RWPE2 (cell line): ENCODE results near the gene TBX19.

ENCODE experiments used
- ATAC-seq: fragments of 200-7000 bp; cut with Tn5 transposase; 3 replicates; pipeline ENCODE4 v1.9.1; 2021; ENCODE audit warnings: low read depth
- DNase-seq: peaks from one replicate; pipeline ENCODE4 v3.0.0-alpha.2; 2020; ENCODE audit warnings: low spot score
- H3K27ac ChIP-seq: fragments of 450-650 bp; 2 replicates; pipeline ENCODE4 v1.5.1; 2017; ENCODE audit warnings: mild to moderate bottlenecking; ENCODE audit not compliant: poor library complexity, severe bottlenecking
- H3K27me3 ChIP-seq: fragments of 250-450 bp; sonication (Bioruptor Pico); 2 replicates; pipeline ENCODE4 v1.5.1; 2021; ENCODE audit warnings: mild to moderate bottlenecking, moderate library complexity; ENCODE audit not compliant: insufficient read depth, poor library complexity, severe bottlenecking
- H3K36me3 ChIP-seq: fragments of 250-450 bp; sonication (Bioruptor Pico); 2 replicates; pipeline ENCODE4 v1.5.1; 2020; ENCODE audit warnings: low read depth, mild to moderate bottlenecking, moderate library complexity
- H3K4me1 ChIP-seq: fragments of 250-450 bp; sonication (Bioruptor Pico); 2 replicates; pipeline ENCODE4 v1.5.1; 2021; ENCODE audit warnings: mild to moderate bottlenecking, moderate library complexity; ENCODE audit not compliant: insufficient read depth, poor library complexity, severe bottlenecking
- H3K4me3 ChIP-seq: fragments of 250-450 bp; sonication (Bioruptor Pico); 2 replicates; pipeline ENCODE4 v1.5.1; 2021; ENCODE audit warnings: mild to moderate bottlenecking, moderate library complexity; ENCODE audit not compliant: severe bottlenecking
- H3K9me3 ChIP-seq: fragments of 250-450 bp; sonication (Bioruptor Pico); 2 replicates; pipeline ENCODE4 v1.5.1; 2021; ENCODE audit warnings: mild to moderate bottlenecking, moderate library complexity; ENCODE audit not compliant: severe bottlenecking
- TF ChIP-seq, protein P1 (sequence below): fragments of 450-650 bp; IDR thresholded peaks from one replicate; pipeline ENCODE4 v1.5.1; 2017; ENCODE audit warnings: mild to moderate bottlenecking, moderate library complexity; ENCODE audit not compliant: poor library complexity, severe bottlenecking

TBX19 gene

DNA sequence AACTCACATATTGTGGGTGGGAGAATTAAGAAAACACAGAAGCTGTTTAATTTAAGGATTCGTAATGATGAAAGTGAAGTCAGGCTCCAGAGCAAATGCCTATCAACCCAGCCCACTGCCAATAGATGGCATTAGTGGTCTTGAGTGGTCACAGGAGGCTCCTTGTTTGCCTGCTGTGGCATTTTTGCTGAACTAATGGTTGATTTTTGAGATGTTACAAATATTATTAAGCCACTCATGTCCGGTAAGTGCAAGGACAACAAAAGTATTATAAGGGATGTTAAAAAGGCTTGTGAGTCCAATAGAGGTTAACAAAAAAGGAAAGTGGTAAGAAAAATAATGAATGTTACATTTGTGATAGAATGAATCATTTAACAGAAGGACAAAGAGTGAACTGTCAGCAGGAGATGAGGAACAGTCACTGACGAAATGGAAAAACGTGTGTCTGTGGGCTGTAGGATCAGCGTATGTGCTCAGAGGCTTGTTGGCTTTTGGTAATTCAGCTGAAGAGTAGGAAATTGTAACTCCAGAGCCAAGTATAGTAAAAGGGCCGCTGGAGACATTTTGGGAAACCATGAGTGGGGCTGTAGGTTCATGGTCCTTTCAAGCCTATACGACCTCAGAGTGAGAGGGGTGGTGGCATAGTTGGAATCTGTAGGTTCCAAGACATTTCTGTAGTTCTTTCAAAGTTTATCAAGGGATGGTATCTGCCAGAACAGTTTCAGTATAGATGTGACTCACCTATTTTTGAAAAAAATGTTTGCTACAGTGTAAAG, 43.7 kb upstream of the TBX19 start:
- Histone ChIP-seq H3K27ac (no peak overlapping the region), H3K9me3 (no peaks in the 10 kb centered on the region), H3K27me3 (no peaks in the 10 kb centered on the region), H3K36me3 (peaks cover 61% of the 10 kb centered on the region), H3K4me3 (no peak overlapping the region), H3K4me1 (no peaks in the 10 kb centered on the region)
- TF ChIP-seq, protein P1, sequence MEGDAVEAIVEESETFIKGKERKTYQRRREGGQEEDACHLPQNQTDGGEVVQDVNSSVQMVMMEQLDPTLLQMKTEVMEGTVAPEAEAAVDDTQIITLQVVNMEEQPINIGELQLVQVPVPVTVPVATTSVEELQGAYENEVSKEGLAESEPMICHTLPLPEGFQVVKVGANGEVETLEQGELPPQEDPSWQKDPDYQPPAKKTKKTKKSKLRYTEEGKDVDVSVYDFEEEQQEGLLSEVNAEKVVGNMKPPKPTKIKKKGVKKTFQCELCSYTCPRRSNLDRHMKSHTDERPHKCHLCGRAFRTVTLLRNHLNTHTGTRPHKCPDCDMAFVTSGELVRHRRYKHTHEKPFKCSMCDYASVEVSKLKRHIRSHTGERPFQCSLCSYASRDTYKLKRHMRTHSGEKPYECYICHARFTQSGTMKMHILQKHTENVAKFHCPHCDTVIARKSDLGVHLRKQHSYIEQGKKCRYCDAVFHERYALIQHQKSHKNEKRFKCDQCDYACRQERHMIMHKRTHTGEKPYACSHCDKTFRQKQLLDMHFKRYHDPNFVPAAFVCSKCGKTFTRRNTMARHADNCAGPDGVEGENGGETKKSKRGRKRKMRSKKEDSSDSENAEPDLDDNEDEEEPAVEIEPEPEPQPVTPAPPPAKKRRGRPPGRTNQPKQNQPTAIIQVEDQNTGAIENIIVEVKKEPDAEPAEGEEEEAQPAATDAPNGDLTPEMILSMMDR, result peak; percentile 31
- ATAC-seq (no peak), DNase-seq (no peak)

DNA sequence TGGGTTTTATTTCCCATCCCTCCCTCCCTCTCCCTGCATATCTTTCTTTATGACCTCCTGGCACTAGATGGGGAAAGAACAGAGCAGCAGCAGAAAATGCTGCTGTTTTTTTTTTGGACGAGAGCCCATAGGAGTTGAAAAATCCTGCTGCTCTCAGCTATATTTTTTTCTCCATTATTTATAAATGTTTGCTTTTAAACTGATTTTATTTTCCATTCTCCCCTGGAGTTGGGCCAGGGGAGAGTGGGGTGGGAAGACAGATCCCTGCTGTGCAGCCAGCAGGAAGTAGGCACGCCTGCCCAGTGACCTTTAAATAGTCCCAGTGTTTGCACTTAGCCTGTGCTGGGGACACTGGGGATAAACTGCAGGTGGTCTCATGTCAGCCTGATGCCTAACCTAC, 37.5 kb upstream of the TBX19 start:
- H3K36me3 ChIP-seq, result peaks cover 56% of the 10 kb centered on the region
- no peaks in the 10 kb centered on the region for H3K27me3 ChIP-seq
- H3K27ac ChIP-seq, result no peak overlapping the region
- ATAC-seq (no peak), DNase-seq (no peak)
- no peaks in the 10 kb centered on the region for H3K9me3 ChIP-seq
- no peaks in the 10 kb centered on the region for H3K4me1 ChIP-seq
- TF ChIP-seq, protein P1, result no peak
- H3K4me3 ChIP-seq, result no peak overlapping the region

DNA sequence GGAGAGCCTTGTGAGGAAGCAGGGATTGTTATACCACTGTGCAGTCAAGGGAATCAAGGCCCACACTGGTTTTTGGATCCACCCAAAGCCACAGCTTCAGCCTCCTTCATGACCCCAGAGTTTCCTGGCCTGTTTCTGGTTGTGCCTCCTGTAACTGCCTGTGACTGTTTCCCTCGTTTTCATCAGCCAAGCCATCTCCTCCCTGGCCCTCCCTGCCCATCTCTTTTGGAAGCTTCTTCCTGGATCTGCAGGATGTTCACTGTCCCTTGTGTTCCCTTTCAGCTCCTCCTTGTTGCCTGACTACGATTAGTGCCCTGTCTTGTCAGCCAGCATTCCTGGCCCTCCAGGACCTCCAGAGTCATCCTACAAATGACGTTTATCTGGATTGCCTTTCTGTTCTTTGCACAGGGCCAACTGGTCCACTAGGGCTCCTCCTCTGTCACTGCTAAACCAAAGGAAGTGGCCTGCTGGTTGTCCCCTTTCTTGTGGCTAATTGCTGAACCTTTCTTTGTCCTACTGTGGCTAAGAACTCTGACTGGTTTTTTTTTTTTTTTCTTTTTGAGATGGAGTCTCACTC, 37.0 kb upstream of the TBX19 start:
- Histone ChIP-seq H3K27ac (no peak overlapping the region), H3K36me3 (peaks cover 55% of the 10 kb centered on the region), H3K27me3 (no peaks in the 10 kb centered on the region), H3K9me3 (no peaks in the 10 kb centered on the region), H3K4me3 (no peak overlapping the region), H3K4me1 (no peaks in the 10 kb centered on the region)
- DNase-seq, result no peak
- ATAC-seq, result no peak
- TF ChIP-seq, protein P1, result no peak

DNA sequence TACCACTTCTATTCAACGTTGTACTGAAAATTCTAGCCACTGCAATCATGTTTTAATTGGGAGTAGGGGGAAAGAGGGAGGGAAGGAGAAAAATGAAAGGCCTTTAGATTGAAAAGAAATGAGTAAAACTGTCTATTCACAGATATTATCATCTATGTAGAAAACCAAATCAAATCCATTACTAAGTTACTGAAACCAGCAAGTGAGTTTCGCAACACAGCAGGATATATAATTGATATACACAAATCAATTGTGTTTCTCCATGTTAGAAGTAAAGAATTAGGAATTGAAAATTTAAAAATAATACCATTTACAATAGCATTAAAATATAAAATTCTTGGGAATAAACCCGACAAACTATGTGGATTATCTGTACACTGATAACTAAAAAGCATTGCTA, 35.6 kb upstream of the TBX19 start:
- no peak for DNase-seq
- Histone ChIP-seq H3K4me3 (no peak overlapping the region), H3K36me3 (peaks cover 54% of the 10 kb centered on the region), H3K4me1 (no peaks in the 10 kb centered on the region), H3K27me3 (no peaks in the 10 kb centered on the region), H3K27ac (no peak overlapping the region), H3K9me3 (no peaks in the 10 kb centered on the region)
- ATAC-seq, result no peak
- TF ChIP-seq, protein P1, result no peak

DNA sequence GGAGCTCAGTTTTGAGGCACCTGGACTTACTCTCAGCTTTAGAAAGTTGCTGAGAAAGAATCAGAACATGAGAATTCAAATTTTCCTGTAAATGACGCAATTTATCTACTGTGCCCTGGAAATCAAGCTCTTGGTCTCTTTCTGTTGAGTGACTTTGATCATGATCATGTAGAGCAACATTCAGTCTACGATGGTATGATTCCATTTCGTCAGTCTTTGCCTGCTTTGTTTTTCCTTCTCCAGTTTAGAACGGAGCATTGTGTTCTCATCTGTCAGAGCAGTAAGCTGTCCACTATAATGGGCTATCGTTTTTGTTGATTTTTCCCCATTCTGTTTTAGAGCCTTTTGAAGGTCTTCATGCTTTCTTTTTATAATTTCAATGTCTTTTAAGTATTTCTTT, 34.2 kb upstream of the TBX19 start:
- Histone ChIP-seq H3K27ac (no peak overlapping the region), H3K4me1 (no peaks in the 10 kb centered on the region), H3K4me3 (no peak overlapping the region), H3K36me3 (peaks cover 50% of the 10 kb centered on the region), H3K9me3 (no peaks in the 10 kb centered on the region), H3K27me3 (no peaks in the 10 kb centered on the region)
- no peak for DNase-seq
- TF ChIP-seq, protein P1, result no peak
- no peak for ATAC-seq
